ENCODE data around the gene PAQR5. TPM values are rescaled to one million over a fixed set of nuclear protein-coding genes. Genes with fewer than 3 reads are reported as not detected.

Gene PAQR5
- total and polyA plus RNA-seq, 9 of the 15 experiments (the other 6 are each of a cell fraction or from before 2014, with no cell fraction given) = 0.04 to 0.08 TPM; not detected in 7

- ChIA-PET POLR2A (no interaction called here), CTCF (ENCODE audit: low intra/inter-chr PET ratio) (no interaction called here)
- DNase-seq (ENCODE audit: extremely low read depth in 1 of 4, low spot score in 3 of 4) = no peak
- FAIRE-seq = no peak
- Histone ChIP-seq H3K9me3 (replicated peaks; ENCODE audit: control insufficient read depth, insufficient read depth, low read depth, low read length) (no peaks in the 10 kb centered on the region), H3K27me3 (ENCODE audit: control insufficient read depth in 2 of 2, insufficient read depth in 2 of 2, low read length in 2 of 2) (peaks cover 20 to 32% of the 10 kb centered on the region in 2 experiments; a peak in 4 of 5 replicates), H4K20me1 (replicated peaks; ENCODE audit: control insufficient read depth, insufficient read depth, low read length) (no peaks in the 10 kb centered on the region), H3K4me3 (no peak overlapping the region), H2AFZ (ENCODE audit: low read depth, low read length) (no peak overlapping the region), H3K36me3 (ENCODE audit: control insufficient read depth, insufficient read depth, low read length) (no peaks in the 10 kb centered on the region), H3K9ac (ENCODE audit: insufficient read depth in 1 of 2, low read depth in 2 of 2, low read length in 2 of 2) (no peak overlapping the region), H3K4me1 (replicated peaks in 1 of 2; ENCODE audit: control insufficient read depth in 2 of 2, insufficient read depth in 2 of 2, low read length in 2 of 2) (no peaks in the 10 kb centered on the region), H3K4me2 (ENCODE audit: insufficient read depth, low read length) (no peak overlapping the region), H3K27ac (ENCODE audit: extremely low read depth, low read depth, low read length) (no peak overlapping the region), H3K9me1 (ENCODE audit: control insufficient read depth, insufficient read depth, low read length) (no peaks in the 10 kb centered on the region), H3K79me2 (ENCODE audit: control insufficient read depth, insufficient read depth, low read length) (no peaks in the 10 kb centered on the region)
- BruUV-seq (replicated peaks) = no TSS peak
- in situ Hi-C loops (cut with MboI) = no loop called here
- no peak for ATAC-seq
- WGBS (ENCODE audit: insufficient coverage, low coverage, missing lambda C conversion rate) = 4% methylated on average over 4 of the region's 5 CpGs
- TF ChIP-seq SNAPC5 (CRISPR knock-in tag; IDR thresholded peaks at IDR 0.05) (no peak), ZNF133 (CRISPR knock-in tag; IDR thresholded peaks at IDR 0.05) (no peak), RBM34 (IDR thresholded peaks at IDR 0.05; ENCODE audit: borderline replicate concordance, insufficient read depth, low read length) (no peak), POU5F1 (IDR thresholded peaks at IDR 0.05; ENCODE audit: borderline replicate concordance, low read depth, low read length, partially characterized antibody) (no peak), ZNF445 (CRISPR knock-in tag; IDR thresholded peaks at IDR 0.05; ENCODE audit: low read depth) (no peak), NFRKB (IDR thresholded peaks at IDR 0.05; ENCODE audit: low read depth) (no peak), POLR3A (IDR thresholded peaks at IDR 0.05; ENCODE audit: borderline replicate concordance, extremely low read depth, insufficient read depth, insufficient read length) (no peak), ZEB2 (IDR thresholded peaks at IDR 0.05) (no peak), ZBTB26 (CRISPR knock-in tag; IDR thresholded peaks at IDR 0.05) (no peak), ZFPM2 (CRISPR knock-in tag; IDR thresholded peaks at IDR 0.05) (no peak), RERE (CRISPR knock-in tag; IDR thresholded peaks at IDR 0.05; ENCODE audit: borderline replicate concordance) (no peak), HNRNPK (IDR thresholded peaks at IDR 0.05; ENCODE audit: low read depth, low read length, poor library complexity, severe bottlenecking) (no peak)
- intact Hi-C loops (cut with micrococcal nuclease) = no loop called here
Observed at GRCh38 chr15:69346112-69346511, 47.4 kb downstream of the PAQR5 start.
